ENCODE data around the gene MYO7B.
"Not testable (repeated sequence)": the region's sequence is repeated elsewhere in the genome, so short reads cannot be mapped to it uniquely, and the experiment has no call there.

MYO7B gene

DNA sequence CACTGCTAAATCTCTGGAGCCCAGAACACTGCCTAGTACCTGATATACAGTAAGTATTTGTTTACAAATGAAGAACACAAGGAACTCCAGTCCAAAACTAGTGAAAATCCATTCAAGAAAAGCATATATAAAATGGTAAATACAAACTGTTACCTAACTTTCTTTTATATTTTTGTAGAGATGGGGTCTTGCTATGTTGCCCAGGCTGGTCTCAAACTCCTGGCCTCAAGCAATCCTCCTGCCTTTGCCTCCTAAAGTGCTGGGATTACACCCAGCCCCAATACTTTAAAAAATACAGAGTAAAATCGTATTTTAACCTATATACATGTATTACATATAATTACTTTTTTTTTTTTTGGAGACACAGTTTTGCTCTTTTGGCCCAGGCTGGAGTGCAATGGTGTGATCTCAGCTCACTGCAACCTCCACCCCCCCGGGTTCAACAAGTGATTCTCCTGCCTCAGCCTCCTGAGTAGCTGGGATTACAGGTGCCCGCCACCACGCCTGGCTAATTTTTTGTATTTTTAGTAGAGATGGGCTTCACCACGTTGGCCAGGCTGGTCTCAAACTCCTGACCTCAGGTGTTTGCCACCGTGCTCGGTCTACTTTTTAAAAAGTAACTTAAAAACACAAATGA, 11.2 kb upstream of the MYO7B start:
- DNase-seq, result not testable (repeated sequence)

DNA sequence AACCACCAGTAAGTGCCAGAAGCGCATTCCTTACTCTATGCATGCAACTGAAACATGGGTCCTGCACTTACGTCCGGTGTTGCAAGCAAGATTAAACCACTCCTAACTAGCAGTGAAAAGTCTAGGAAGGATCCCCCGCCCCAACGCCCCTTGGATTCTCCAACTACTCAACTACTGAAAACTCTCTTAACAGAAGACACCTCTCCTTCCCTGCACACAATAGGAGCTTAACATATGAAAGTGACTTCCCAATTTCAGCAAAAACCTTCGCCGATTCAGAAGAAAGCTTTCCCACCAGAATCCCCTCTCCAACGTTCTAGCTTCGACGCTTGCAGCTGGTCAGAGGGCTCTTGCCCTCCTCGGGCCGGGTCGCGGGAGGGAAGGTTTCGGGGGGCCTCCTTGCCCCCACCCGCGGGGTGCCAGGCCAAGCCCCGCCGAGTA, 9.8 kb upstream of the MYO7B start:
- DNase-seq, result no peak

DNA sequence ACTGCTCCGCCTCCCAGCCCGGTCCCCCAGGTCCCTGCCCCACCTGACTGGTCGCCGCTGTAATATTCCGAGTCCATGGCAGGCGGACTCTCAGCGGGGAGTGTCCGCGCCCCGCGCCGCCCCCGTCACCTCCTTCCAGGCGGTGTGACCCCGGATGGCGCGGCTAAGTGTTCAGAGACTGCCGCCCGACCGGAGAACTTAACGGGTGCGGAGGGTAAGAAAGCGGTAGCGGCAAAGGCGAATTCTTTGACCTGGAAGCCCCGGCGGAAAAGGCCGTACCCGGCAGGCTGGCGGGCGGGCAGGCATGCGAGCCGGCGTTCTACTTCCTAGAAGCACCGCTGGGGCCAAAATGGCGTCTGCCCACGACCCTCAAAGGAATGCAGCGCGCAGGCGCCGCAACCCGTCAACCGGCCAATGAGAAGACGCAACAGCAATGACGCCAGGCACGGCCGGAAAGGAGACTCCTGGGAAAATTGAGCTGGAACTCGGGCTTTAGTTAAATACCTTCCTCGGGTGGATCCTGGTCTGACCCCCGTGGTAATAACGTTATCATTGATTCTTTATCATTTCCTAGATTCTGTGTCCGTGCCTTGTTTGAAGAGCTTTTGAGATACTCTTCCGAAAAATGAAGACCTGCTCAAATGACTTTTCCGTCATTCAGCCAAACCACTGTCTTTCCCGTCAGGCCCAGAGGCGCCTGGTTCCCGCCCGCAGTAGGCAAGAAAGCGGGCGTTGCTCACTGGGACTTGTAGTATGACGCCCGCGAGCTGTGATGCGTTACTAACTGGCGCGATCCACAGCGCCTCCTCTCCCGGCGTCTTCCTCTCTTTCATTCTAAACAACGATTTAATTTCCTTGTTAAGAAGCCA, 9.1 kb upstream of the MYO7B start, which contains the start of gene IWS1:
Gene IWS1 (minus strand): TSS at position 358 of the 869 bp plus-strand sequence. CDS start 281 bp downstream, at position 77.
- DNase-seq, result peak; percentile 95 to 97

DNA sequence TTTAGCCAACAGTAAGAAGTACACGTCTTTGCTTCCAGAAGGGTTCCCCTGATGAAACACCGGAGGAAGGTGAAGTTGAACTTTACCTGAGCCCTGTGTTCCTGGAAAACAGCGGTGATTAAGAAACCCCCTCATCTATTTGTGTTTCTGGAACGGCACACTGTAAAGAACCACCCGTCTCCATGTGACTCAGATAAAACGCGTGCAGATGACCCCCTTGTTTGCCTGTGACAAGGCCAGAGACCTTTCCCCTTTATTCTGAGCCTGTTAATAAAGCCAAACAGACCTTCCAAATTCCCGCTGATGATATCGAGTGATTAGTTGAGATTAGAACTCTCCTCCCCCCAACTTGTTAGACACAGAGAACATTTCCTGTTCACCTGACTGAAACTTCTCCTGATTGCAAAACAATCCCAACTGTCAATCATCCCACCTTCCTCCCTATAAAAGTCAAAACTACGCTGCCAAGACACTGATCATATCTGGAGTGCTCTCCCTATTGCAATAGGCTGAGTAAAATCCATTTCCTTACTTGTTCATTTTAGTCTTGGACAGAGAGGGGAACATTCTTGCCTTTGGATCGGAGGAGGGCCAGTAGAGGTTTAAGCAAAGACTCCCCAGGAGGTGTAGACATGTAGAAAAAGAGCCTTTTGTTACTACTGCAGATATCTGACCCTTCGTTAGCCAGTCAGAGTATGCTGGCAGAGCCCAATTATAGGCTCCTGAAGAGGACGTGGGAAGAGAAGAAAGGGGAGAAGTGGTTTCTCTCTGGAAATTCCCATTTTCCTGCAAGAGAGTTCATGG, 8.3 kb upstream of the MYO7B start:
- DNase-seq, result no peak

DNA sequence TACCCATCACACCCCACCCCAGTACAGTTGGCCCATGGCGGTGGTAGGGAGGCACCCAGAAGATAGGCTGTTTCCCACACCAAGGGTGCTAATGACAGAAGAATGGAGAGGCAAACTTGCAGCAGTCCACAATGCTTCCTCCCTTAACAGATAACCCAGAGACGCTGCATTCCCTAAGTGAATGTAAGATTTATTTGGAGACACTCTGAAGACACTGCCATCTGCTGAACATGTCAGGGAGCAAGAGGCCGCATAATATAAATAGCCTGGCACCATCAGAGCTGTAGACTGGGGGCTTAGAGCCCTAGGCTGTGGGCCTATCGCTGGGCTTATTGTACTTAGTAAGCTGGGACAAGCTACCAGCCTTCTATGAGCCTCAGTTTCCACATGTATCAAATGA, 7.0 kb upstream of the MYO7B start:
- DNase-seq, result peak in 1 of 2 experiments; percentile 11

DNA sequence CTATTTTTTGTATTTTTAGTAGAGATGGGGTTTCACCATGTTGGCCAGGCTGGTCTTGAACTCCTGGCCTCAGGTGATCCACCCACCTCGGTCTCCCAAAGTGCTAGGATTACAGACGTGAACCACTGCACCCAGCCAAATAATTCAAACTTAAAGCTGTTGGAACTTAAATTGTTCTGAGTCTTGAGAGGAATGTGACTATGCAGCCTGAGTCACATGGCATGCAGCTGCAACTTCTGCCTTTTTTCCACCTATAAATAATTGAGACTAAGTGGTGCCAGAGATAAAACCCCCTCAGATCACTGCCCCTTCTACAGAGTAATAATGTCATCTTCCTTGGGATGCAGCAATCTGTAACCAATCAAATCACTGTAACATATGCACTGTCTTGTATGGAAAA, 6.1 kb upstream of the MYO7B start:
- DNase-seq, result not testable (repeated sequence)

DNA sequence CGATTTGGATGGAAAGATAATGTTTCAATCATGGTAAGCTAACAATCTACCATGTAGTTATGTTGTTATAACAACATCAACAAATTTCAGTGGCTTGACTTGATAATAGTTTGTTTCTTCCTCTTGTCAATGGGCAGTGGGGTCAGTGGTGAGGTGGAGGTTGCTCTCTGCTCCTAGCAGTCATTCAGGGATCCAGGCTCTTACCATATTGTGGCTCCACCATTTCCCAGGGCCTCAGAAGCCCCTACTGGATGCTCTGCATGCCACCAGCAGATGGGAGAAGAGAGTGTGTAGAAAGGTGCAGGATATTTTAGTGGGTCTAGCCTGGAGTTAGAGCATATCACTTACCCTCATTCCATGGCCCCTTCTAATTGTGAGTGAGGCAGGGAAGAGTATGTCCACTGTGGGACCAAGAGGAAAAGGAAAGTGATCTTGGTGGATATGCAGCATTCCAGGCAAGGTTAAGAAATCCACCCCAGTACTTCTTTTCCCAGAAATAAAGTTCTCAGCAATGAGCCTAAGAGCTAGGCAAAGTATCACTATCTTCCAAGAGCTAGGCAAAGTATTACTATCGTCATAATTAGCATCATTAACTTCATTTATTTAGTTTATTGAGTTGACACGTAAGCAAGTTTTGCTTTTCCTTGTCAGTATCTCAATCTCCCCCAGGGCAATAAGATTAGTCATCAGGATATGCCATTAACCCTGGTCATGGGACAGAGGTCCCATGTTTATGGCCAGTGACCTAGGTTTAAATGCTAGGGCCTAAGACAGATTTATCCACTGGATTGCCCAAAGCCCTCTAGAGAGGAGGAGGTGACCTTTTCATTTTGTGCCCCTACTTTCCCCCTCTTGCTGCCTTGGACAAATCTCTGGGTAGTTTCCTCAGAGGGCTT, 5.0 kb upstream of the MYO7B start:
- DNase-seq, result no peak

DNA sequence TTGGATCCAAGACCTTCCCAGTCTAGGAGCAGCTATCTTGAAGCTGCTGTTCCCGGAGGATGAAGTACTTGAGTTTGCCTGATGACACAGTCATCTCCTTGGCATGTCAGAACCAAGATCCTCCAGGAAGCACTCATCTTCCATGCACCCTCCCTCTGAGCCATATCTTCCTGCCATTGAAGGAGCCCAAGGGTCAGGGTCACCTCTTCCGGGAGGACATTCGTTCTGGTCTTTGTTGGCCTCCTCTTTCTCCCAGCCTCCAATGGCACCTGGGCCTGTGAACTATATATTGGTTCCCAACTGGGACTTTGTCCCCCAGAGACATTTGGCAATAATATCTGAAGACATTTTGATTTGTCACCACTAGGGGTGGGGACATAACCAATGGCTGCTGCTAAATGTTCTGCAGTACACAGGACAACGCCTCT, 4.2 kb upstream of the MYO7B start:
- no peak for DNase-seq

DNA sequence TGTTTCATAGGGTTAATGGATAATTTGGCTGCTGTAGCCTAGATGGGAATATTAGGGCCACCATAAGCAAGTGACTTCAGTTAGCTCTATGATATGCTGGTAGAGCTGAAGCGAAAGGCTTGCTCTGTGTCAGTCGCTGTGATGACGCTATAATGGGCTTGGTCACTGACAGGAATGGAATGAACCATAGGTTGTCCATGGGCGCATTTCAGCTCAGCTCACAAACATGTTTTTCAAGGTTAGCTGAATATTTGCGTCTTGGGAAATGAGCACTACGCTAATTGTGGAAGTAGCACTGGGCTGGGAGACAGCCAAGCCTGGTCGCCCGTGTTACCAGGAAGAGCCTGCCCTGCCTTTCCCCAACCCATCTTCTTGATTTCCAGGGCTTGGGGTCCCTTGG, 3.2 kb upstream of the MYO7B start:
- no peak for DNase-seq

DNA sequence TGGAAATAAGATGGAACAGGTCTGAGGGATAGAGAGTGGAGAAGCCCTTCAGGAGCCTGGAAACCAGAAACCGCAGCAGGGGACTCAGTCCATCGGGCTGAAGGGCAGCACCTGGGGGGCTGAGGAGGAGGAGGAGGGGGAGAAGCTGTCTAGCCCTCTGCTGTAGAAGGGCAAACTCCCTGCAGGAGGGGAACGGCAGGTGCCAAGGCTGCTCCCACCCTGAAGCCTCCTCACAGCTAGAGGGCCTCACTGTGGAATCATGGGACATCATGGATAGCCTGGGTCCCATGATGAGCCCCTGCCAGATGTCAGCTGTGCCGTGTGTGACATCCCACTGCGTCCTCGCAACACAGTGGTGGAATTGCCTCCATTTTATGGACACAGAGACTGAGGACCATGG, 435 bp downstream of the MYO7B start:
- DNase-seq, result no peak

DNA sequence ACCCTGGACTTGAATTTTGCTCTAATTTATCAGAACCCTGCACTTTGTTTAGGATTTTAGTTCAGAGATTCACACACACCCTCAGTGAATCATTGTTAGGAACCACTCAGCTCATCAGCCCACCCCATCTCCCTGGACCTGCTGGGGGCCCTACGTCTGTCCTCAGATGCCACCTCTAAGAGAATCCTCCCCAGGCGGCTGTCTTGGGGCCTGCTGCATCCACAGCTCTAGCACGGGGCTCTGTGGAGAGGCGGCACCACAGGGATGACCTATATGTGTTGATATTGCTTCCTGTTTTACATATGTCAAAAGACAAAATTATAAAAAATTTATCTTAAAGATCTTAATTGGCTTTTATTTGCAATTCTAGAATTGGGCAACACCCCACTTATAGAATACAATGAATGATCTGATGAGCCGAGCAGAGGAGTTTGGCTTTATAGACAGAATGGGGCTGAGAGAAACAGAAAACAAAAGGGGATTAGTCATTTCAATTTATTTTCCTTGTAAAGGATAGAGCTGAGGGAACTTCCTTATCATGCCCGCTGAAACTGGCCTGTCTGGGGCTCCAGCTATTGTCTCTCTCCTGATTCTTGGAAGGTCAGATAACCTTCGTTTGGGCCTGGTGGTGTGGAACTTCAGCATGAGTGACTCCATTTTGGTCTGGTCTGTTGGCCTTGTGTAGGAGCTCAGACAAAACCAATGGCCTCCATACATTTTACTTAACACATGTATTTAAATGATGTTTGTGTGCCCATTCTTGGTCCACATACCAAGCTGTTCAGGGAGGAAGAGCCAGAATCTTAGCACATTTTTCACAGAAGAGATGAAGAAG, 1.4 kb downstream of the MYO7B start:
- DNase-seq, result no peak

DNA sequence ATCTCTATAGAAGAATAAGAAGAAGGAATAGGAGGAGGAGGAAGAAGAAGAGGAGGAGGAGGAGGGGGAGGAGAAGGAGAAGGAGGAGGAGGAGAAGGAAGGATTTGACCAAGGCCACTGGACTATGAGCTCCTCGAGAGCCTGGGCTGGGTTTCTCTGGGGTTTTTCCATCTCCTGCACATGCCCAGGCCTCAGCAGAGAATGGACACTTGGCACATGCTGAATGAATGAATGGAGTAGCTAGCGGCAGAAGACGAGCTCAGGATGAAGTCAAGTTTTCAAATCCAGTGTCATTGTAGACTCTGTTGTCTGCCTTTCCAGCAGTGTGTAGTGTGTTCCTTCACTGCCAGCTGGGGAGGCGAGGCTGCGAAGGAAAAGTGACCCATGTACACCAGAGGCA, 2.2 kb downstream of the MYO7B start:
- DNase-seq, result no peak

DNA sequence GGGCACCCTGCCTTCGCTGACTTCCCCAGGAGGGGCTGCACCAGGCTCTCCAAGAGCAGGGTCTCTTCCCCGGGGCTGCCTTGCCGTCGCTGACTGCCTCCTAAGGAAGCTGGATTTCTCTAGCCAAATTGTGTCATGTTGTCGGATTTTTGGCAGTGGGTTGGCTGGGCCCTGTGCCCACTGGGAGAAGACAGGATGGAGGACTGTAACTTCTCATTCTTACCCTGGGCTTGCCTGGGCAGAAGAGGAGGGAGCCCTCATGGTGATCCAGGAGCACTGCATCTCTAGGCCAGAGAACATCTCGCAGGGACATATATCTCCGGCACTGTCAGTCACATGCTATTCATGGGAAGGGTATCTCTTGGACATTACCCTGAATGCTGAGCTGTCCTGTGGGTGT, 6.3 kb downstream of the MYO7B start:
- DNase-seq, result peak; percentile 59 to 73

DNA sequence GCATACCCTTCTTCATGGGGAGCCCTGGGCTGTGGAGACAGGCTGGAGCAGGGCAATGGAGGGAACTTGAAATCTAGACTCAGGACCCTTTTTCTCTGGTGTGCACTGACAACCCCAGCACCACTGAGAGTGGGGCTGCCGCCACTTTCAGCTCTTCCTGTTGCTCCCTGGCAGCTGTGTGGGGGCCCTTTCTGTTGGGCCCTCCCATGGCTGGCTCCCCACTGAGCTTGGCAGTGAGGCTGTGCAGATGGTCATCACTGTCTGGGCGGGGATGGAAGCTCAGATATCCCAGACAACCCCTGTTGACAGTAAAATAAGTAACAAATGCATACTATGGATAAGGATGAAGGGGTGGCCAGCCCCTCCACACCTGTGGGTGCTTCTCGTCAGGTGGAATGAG, 6.7 kb downstream of the MYO7B start:
- DNase-seq, result peak in 1 of 2 experiments; percentile 35

DNA sequence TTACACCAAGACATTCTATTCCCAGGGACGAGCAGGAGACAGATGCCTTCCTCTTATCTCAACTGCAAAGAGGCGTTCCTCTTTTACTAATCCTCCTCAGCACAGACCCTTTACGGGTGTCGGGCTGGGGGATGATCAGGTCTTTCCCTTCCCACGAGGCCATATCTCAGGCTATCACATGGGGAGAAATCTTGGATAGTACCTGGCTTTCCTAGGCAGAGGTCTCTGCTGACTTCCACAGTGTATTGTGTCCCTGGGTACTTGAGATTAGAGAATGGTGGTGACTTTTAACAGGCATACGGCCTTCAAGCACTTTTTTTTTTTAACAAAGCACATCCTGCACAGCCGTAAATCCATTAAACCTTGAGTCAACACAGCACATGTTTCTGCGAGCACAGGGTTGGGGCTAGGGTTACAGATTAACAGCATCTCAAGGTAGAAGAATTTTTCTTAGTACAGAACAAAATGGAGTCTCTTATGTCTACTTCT, 7.6 kb downstream of the MYO7B start:
- DNase-seq, result not testable (repeated sequence)

DNA sequence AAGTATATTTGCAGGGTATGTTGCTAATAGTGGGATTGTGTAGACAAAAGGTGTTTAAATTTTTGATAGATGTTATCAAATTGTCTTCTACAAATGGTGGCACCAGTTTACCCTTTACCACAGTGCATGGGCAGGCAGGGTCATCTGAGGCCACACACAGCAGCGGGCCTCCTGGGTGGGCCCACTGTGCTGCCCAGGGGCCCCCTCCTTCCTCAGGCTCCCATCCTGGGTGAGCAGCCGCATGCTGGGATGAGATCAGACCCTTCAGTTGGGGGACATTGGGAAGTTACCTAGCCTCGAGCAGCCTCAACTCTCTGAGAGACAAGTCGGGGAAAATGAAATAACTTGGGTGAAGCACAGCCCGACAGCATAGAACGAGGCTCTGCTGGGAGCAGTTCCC, 9.7 kb downstream of the MYO7B start:
- no peak for DNase-seq

DNA sequence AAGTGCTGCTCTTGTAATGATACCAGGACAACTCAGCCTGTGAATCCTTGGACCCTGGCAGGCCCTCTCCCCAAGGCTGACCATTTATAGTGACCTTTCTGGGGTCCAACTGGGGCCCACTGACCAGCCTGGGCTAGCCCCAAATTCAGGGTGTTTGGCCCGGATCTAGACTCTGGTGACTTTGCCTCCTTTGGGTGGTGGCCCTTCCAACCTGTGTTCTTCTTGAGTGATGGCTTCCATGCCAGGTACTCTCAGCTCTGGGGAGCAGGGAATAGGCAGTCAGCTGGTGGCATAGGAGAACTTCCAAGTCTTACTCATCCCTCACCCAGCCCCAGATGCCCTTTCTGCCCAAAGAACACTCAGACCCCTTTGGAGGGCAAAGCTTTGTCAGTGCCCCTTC, 10.3 kb downstream of the MYO7B start:
- no peak for DNase-seq

DNA sequence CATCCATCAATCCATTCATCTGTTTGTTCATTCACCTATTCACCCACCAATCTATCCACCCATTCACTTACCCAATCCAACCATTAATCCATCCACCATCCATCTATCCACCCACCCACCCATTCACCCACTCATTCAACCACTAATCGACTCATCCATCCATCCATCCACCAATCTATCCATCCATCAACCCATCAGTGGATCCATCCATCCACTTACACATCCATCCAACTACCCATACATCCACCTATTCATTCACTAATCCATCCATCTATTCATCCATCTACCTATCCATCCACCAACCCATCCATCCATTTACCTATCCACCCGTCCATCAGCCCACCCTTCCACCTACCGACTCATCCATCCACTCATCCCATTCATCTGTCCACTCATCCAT, 11.3 kb downstream of the MYO7B start:
- DNase-seq, result no peak

DNA sequence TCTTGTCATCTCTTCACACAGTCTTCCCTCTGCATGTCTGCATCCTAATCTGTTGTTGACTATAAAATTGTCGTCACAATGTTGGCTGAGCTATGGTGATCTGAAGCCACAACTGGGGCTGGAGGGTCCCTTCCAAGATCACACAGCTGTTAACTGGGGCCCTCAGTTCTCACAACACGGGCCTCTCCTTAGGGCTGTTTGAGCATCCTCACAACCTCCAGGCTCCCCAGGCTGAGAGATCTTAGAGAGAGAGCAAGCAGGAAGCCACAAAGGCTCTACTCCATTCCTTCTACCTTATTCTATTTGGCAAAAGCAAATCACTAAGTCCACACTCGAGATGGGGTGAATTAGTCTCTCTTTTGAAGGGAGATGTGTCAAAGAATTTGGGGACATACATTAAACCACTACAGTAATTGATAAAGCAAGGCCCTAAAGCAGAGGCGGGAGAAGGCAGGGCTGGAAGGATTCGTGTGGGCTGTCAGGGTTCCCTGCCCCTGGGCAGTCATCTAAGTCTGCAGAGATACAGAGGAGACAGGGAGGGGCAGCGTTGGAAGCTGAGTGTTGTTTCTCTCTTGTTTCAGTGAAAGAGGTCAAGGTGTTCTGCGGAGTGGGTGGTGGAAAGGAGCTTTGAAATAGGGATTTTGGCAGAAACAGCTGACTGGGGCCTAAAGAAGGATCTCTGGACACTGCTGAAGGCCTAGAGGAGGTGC, 15.9 kb downstream of the MYO7B start:
- DNase-seq, result no peak

DNA sequence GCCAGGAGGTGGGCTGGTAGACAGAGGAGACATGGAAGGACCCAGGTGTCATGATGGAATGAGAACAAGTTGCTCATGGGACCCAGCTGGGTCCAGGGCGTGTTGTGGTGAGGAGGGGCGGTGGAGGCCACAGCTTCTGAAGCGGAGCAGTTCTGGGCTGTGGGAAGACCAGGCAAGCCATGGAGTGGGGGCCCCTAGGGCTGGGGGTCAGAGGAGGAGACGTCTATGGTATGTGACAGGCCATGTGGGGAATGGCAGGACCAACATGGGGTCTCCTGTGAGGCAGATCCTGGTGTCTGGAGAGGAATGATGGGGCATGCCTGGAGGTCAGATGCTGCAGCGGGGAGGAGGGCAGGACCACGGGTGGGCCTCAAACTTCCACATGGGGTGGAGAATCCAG, 16.9 kb downstream of the MYO7B start:
- no peak for DNase-seq

DNA sequence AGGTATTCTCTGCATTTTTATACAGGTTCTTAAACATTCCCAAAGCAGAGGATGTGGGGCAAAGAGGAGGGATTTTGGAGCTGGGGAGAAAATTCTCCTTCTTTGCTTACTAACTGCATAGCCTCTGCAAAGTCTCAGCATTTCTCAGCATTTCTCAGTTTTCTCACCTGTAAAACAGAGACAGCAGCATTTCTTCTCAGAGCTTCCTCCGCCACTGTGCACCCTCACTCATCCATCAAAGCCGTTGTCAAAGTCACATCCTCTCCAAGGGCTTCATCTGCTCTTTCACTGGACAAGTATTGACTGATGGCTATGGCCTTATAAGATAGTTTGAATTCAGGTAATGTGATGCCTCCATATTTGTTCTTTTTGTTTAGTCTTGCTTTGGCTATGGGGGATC, 17.4 kb downstream of the MYO7B start:
- no peak for DNase-seq
